Activated T-cell treated with anti-CD3 and anti-CD28 coated beads for 24 hours (primary cell): ENCODE results near the gene RGS9.
A peak's percentile ranks its signal among the peaks of the same experiment; 100 is the strongest.
"Not testable (repeated sequence)": the region's sequence is repeated elsewhere in the genome, so short reads cannot be mapped to it uniquely, and the experiment has no call there.

ENCODE experiments used
- DNase-seq: peaks from one replicate; pipeline ENCODE4 v3.0.0-alpha.2; 2020; ENCODE audit warnings: low read depth

RGS9 gene

GRCh38 chr17:65137021-65137939, at the start of gene RGS9:
Gene RGS9, plus strand, starts transcription at chr17:65137370. Its CDS starts 171 bp downstream, at chr17:65137541.
- DNase-seq, result peak; percentile 79

GRCh38 chr17:65088621-65089360, 48.4 kb upstream of the RGS9 start:
- DNase-seq, result no peak

- no peak for DNase-seq
Observed at GRCh38 chr17:65092262-65092661, 44.9 kb upstream of the RGS9 start.

- not testable (repeated sequence) for DNase-seq
Observed at GRCh38 chr17:65092721-65093356, 44.3 kb upstream of the RGS9 start.

GRCh38 chr17:65093930-65094329, 43.2 kb upstream of the RGS9 start:
- no peak for DNase-seq

- DNase-seq, result no peak
Observed at GRCh38 chr17:65095465-65095864, 41.7 kb upstream of the RGS9 start.

GRCh38 chr17:65096382-65096781, 40.8 kb upstream of the RGS9 start:
- not testable (repeated sequence) for DNase-seq

GRCh38 chr17:65097110-65097509, 40.1 kb upstream of the RGS9 start:
- DNase-seq, result no peak

- DNase-seq, result no peak
Observed at GRCh38 chr17:65099475-65099874, 37.7 kb upstream of the RGS9 start.

- DNase-seq, result peak; percentile 65
Observed at GRCh38 chr17:65099941-65100315, 37.2 kb upstream of the RGS9 start.

GRCh38 chr17:65100316-65101140, 36.6 kb upstream of the RGS9 start:
- DNase-seq, result peak; percentile 72

- no peak for DNase-seq
Observed at GRCh38 chr17:65101371-65101770, 35.8 kb upstream of the RGS9 start.

- no peak for DNase-seq
Observed at GRCh38 chr17:65102235-65102634, 34.9 kb upstream of the RGS9 start.

GRCh38 chr17:65102788-65103187, 34.4 kb upstream of the RGS9 start:
- DNase-seq, result no peak

- no peak for DNase-seq
Observed at GRCh38 chr17:65103431-65103830, 33.7 kb upstream of the RGS9 start.

- DNase-seq, result no peak
Observed at GRCh38 chr17:65103896-65104295, 33.3 kb upstream of the RGS9 start.

GRCh38 chr17:65104541-65104940, 32.6 kb upstream of the RGS9 start:
- DNase-seq, result no peak

GRCh38 chr17:65104973-65105372, 32.2 kb upstream of the RGS9 start:
- DNase-seq, result no peak

GRCh38 chr17:65108152-65108551, 29.0 kb upstream of the RGS9 start:
- no peak for DNase-seq

- no peak for DNase-seq
Observed at GRCh38 chr17:65109543-65109942, 27.6 kb upstream of the RGS9 start.

GRCh38 chr17:65109990-65110680, 27.0 kb upstream of the RGS9 start:
- DNase-seq, result no peak
